B cell (primary cell): Measurements from ENCODE around the gene ZNF142. TPM values are rescaled to one million over a fixed set of nuclear protein-coding genes. Genes with fewer than 3 reads are reported as not detected.
A peak's percentile ranks its signal among the peaks of the same experiment; 100 is the strongest.

Source experiments
- ATAC-seq: fragments of 200-7000 bp; cut with Tn5 transposase; one replicate; pipeline ENCODE4 v1.10.0; 2021; ENCODE audit warnings: low read depth, mild to moderate bottlenecking, moderate number of reproducible peaks, moderate library complexity
- CTCF ChIA-PET: fragments of 350-600 bp; sonication (Branson Sonifier 250); formaldehyde crosslinking; loops from one replicate; lab custom pipeline; 2021; ENCODE audit warnings: antibody characterized with exemption, inconsistent platforms; lab: Charles Lee
- POLR2A ChIA-PET: fragments of 350-600 bp; sonication (Branson Sonifier 250); formaldehyde crosslinking; loops from one replicate; lab custom pipeline; 2021; ENCODE audit warnings: antibody characterized with exemption; lab: Charles Lee
- DNase-seq: peaks from one replicate; pipeline ENCODE4 v3.0.0; 2013
- H2AFZ ChIP-seq: 2 replicates; pipeline ENCODE4 v1.6.1; 2012; ENCODE audit warnings: mild to moderate bottlenecking, low read depth, low read length; ENCODE audit not compliant: insufficient read depth, poor library complexity, severe bottlenecking
- H3K27ac ChIP-seq, 2 donors: 1 replicate in 1 of 2; 2 replicates in 1 of 2; pipeline ENCODE4 v1.5.1; 2012 to 2013; ENCODE audit warnings: low read length in 2 of 2, mild to moderate bottlenecking in 2 of 2, moderate library complexity in 1 of 2
- H3K27me3 ChIP-seq, 4 experiments: fragments of 200-600 bp in 1 of 4; sonication (generic) in 1 of 4; replicated peaks in 1 of 4; 1 replicate in 2 of 4; 2 replicates in 2 of 4; pipeline versions ENCODE4 v1.6.1 to v1.7.0; 2013 to 2016; ENCODE audit warnings: low read length in 3 of 4, mild to moderate bottlenecking in 2 of 4, mixed read lengths in 1 of 4, moderate library complexity in 1 of 4; ENCODE audit not compliant: insufficient read depth in 4 of 4, control insufficient read depth in 3 of 4; ENCODE audit errors: control extremely low read depth in 1 of 4
- H3K36me3 ChIP-seq, 2 experiments: replicated peaks in 1 of 2; 1 replicate in 1 of 2; 2 replicates in 1 of 2; pipeline versions ENCODE4 v1.6.1 to v1.7.1; 2013; ENCODE audit warnings: low read length in 1 of 2; ENCODE audit not compliant: insufficient read depth in 2 of 2, control insufficient read depth in 1 of 2; ENCODE audit errors: control extremely low read depth in 1 of 2, extremely low read depth in 1 of 2
- H3K4me1 ChIP-seq, 2 donors: fragments of 200-600 bp in 1 of 2; sonication (generic) in 1 of 2; 1 replicate in 1 of 2; 2 replicates in 1 of 2; pipeline versions ENCODE4 v1.5.1 to v1.6.1; 2013 to 2017; ENCODE audit warnings: low read length in 2 of 2; ENCODE audit not compliant: control insufficient read depth in 2 of 2, insufficient read depth in 2 of 2
- H3K4me2 ChIP-seq: replicated peaks from 2 replicates; pipeline ENCODE3; 2012; ENCODE audit warnings: mild to moderate bottlenecking, low read depth, low read length; ENCODE audit not compliant: poor library complexity, severe bottlenecking
- H3K4me3 ChIP-seq, 5 experiments: fragments of 200-600 bp in 1 of 5; sonication (generic) in 1 of 5; 1 replicate in 3 of 5; 2 replicates in 2 of 5; pipeline versions ENCODE4 v1.5.1 to v1.7.0; 2011 to 2016; ENCODE audit warnings: low read length in 4 of 5, mild to moderate bottlenecking in 4 of 5, low read depth in 2 of 5, control low read depth in 1 of 5, moderate library complexity in 1 of 5; ENCODE audit not compliant: insufficient read depth in 1 of 5; ENCODE audit errors: control extremely low read depth in 1 of 5, extremely low read depth in 1 of 5
- H3K79me2 ChIP-seq: fragments of 200-600 bp; sonication (generic); one replicate; pipeline ENCODE4 v1.6.0; 2016; ENCODE audit warnings: low read length; ENCODE audit not compliant: control insufficient read depth, insufficient read depth
- H3K9ac ChIP-seq: fragments of 200-600 bp; sonication (generic); 2 replicates; pipeline ENCODE4 v1.6.1; 2017; ENCODE audit warnings: mild to moderate bottlenecking, low read length, moderate library complexity
- H3K9me3 ChIP-seq, 3 donors: one replicate each; pipeline versions ENCODE4 v1.6.1 to v1.7.1; 2013; ENCODE audit warnings: low read length in 2 of 3; ENCODE audit not compliant: control insufficient read depth in 2 of 3, insufficient read depth in 1 of 3; ENCODE audit errors: control extremely low read depth in 1 of 3
- H4K20me1 ChIP-seq: 2 replicates; pipeline ENCODE4 v1.6.0; 2012; ENCODE audit warnings: mild to moderate bottlenecking, low read length; ENCODE audit not compliant: insufficient read depth, control insufficient read depth, poor library complexity, severe bottlenecking
- H3K27ac Mint-ChIP-seq: one replicate; pipeline ENCODE4 v1.8.0; 2021; ENCODE audit warnings: mixed read lengths
- H3K27me3 Mint-ChIP-seq: one replicate; pipeline ENCODE4 v1.8.0; 2021; ENCODE audit warnings: mixed read lengths
- H3K4me1 Mint-ChIP-seq: one replicate; pipeline ENCODE4 v1.8.0; 2021; ENCODE audit warnings: mixed read lengths
- H3K4me3 Mint-ChIP-seq: one replicate; pipeline ENCODE4 v1.8.0; 2021; ENCODE audit warnings: mixed read lengths
- H3K9me3 Mint-ChIP-seq: one replicate; pipeline ENCODE4 v1.8.0; 2022; ENCODE audit warnings: mixed read lengths; ENCODE audit not compliant: insufficient read depth
- CTCF ChIP-seq: fragments of 200-600 bp; IDR thresholded peaks from one replicate; pipeline ENCODE4 v1.8.0; 2022; ENCODE audit warnings: antibody characterized with exemption, mild to moderate bottlenecking
- EZH2 ChIP-seq: IDR thresholded peaks from 2 replicates; pipeline ENCODE4 v1.6.1; 2012; ENCODE audit warnings: borderline replicate concordance, low read depth, mild to moderate bottlenecking, moderate library complexity, low read length; ENCODE audit not compliant: insufficient read depth, poor library complexity, severe bottlenecking
- whole genome bisulfite sequencing: methylation state at CpG from one replicate; pipeline ENCODE4 v1.1.5; 2013; ENCODE audit warnings: missing lambda C conversion rate; ENCODE audit not compliant: insufficient coverage; 5-methylcytosine and 5-hydroxymethylcytosine counted together
- intact Hi-C: fragments of 100-400 bp; cut with micrococcal nuclease; formaldehyde crosslinking; loops from one replicate; pipeline ENCODE4 v1.10.0; 2022
- polyA plus RNA-seq: library from polyadenylated mRNA; depleted of rRNA; stranded (reverse); fragments of >200 nt; gene quantifications from 2 replicates; pipeline ENCODE4 v1.2.3, GENCODE V29; 2012
- total RNA-seq, 2 donors: library from RNA; stranded (reverse); fragments of 120-200 nt in 1 of 2; gene quantifications; 1 replicate in 1 of 2; 2 replicates in 1 of 2; pipeline versions ENCODE4 v1.2.3 to v1.2.4, GENCODE V29; 2013 to 2022

ZNF142 gene
- total and polyA plus RNA-seq, 2 donors (not counting 1 experiment from before 2014, with no cell fraction given) = 26.7 to 51.1 TPM

- no peaks in the 10 kb centered on the region for H3K4me1 ChIP-seq
- DNase-seq = no peak
- no peak overlapping the region for H2AFZ ChIP-seq
- H3K4me3 Mint-ChIP-seq = no peak overlapping the region
- H3K27ac Mint-ChIP-seq = no peak overlapping the region
- no peaks in the 10 kb centered on the region for H3K4me1 Mint-ChIP-seq
- H3K4me2 ChIP-seq = no peak overlapping the region
- TF ChIP-seq EZH2 (no peak), CTCF (no peak)
- WGBS = 75% methylated on average over 4 of the region's 4 CpGs
- H3K27me3 ChIP-seq = no peaks in the 10 kb centered on the region
- intact Hi-C loops = no loop called here
- CTCF ChIA-PET = interaction anchor here (1.4 kb wide), 1 partner anchor 19 kb away, joined by 3 read pairs; no protein-coding TSS in a partner anchor
- no peaks in the 10 kb centered on the region for H3K9me3 ChIP-seq
- H3K79me2 ChIP-seq = no peaks in the 10 kb centered on the region
- no peaks in the 10 kb centered on the region for H4K20me1 ChIP-seq
- H3K27me3 Mint-ChIP-seq = no peaks in the 10 kb centered on the region
- no peak overlapping the region for H3K4me3 ChIP-seq
- H3K9ac ChIP-seq = no peak overlapping the region
- no peak overlapping the region for H3K27ac ChIP-seq
- peaks cover 1 to 4% of the 10 kb centered on the region in 2 experiments for H3K36me3 ChIP-seq
- H3K9me3 Mint-ChIP-seq = no peaks in the 10 kb centered on the region
- POLR2A ChIA-PET = no interaction called here
- no peak for ATAC-seq
Observed at GRCh38 chr2:218679119-218679518, 19.7 kb upstream of the ZNF142 start.

GRCh38 chr2:218671654-218672566 lies 12.5 kb upstream of the ZNF142 start, which contains the start of the genes RNF25 and STK36:
Gene RNF25 (minus strand): TSS chr2:218672002. CDS start chr2:218671970, 32 bp downstream.
Gene STK36 (plus strand): TSS chr2:218672086. CDS start chr2:218672830, 744 bp downstream.
- Histone ChIP-seq H3K4me3 (peak within 1 kb of the TSS; percentile 66 to 96 (median 84)), H3K79me2 (peaks cover 29% of the 10 kb centered on the region), H3K36me3 (peaks cover 1 to 18% of the 10 kb centered on the region in 2 experiments), H3K4me2 (peak within 1 kb of the TSS; percentile 85), H2AFZ (peak within 1 kb of the TSS; percentile 99), H3K27me3 (no peaks in the 10 kb centered on the region), H4K20me1 (no peaks in the 10 kb centered on the region), H3K9ac (peak within 1 kb of the TSS; percentile 86), H3K9me3 (no peaks in the 10 kb centered on the region), H3K27ac (peak within 1 kb of the TSS; percentile 8 to 84), H3K4me1 (peaks cover 14 to 15% of the 10 kb centered on the region in 2 donors)
- ChIA-PET POLR2A (interaction anchor here (0.6 to 2.3 kb wide), 5 partner anchors 13 to 276 kb away, joined by 3 to 19 read pairs (median 3); partner anchors contain the start of genes BCS1L and ZNF142), CTCF (interaction anchor here (1.3 to 2.8 kb wide), 4 partner anchors 13 to 176 kb away, joined by 4 to 28 read pairs (median 9); partner anchors contain the start of genes BCS1L, TTLL4 and ZNF142)
- ATAC-seq = peak; percentile 95
- TF ChIP-seq CTCF (no peak), EZH2 (no peak)
- Mint-ChIP-seq H3K9me3 (no peaks in the 10 kb centered on the region), H3K4me1 (peaks cover 20% of the 10 kb centered on the region), H3K4me3 (peak within 1 kb of the TSS; percentile 97), H3K27me3 (no peaks in the 10 kb centered on the region), H3K27ac (peak within 1 kb of the TSS; percentile 91)
- 2% methylated on average over 43 of the region's 49 CpGs for WGBS
- intact Hi-C loops = loop anchor here (1.0 to 5.0 kb wide), 6 partner anchors 13 to 925 kb away; partner anchors contain the start of genes AAMP, ARPC2, BCS1L and CNOT9
- peak; percentile 85 for DNase-seq
